Colonic mucosa (tissue), 4 donors: Measurements from ENCODE around the gene PDIA2. TPM values are rescaled to one million over a fixed set of nuclear protein-coding genes. Genes with fewer than 3 reads are reported as not detected.

Source experiments
- DNase-seq: peaks from one replicate; pipeline ENCODE4 v3.0.0-alpha.2; 2020
- H3K27ac ChIP-seq: fragments of 200-600 bp; one replicate; pipeline ENCODE4 v1.8.0; 2021
- H3K27me3 ChIP-seq: fragments of 200-600 bp; one replicate; pipeline ENCODE4 v1.8.0; 2021
- H3K36me3 ChIP-seq: fragments of 200-600 bp; one replicate; pipeline ENCODE4 v1.8.0; 2021
- H3K4me1 ChIP-seq: fragments of 200-600 bp; one replicate; pipeline ENCODE4 v1.8.0; 2021; ENCODE audit warnings: mild to moderate bottlenecking
- H3K4me3 ChIP-seq: fragments of 200-600 bp; one replicate; pipeline ENCODE4 v1.8.0; 2021
- H3K9ac ChIP-seq, 2 donors: one replicate each; pipeline ENCODE4 v1.7.0; 2013; ENCODE audit warnings: control low read depth in 2 of 2, low read depth in 2 of 2, low read length in 2 of 2
- H3K9me3 ChIP-seq: fragments of 200-600 bp; one replicate; pipeline ENCODE4 v1.8.0; 2021
- CTCF ChIP-seq: fragments of 200-600 bp; IDR thresholded peaks from one replicate; pipeline ENCODE4 v1.8.0; 2022; ENCODE audit warnings: antibody characterized with exemption, mild to moderate bottlenecking
- intact Hi-C: fragments of 100-400 bp; cut with DNase I; formaldehyde crosslinking; loops from one replicate; pipeline ENCODE4 v1.14.1; 2022
- total RNA-seq, 2 donors: library from RNA; stranded (reverse); fragmentation: NEBNext Ultra II Directional in 1 of 2; extraction: Animal tissue kit (Norgen Biotek cat#: 25700) in 1 of 2; gene quantifications; one replicate each; pipeline ENCODE4 v1.2.1, GENCODE V29; 2021
- donor health status: healthy.
- donor health status: DM: no; HTN: no; CAD: no.
- donor health status: DM: no; HTN: no; CAD: no.

The PDIA2 gene
- 1 to 10 TPM; 1.4 to 2.6 TPM for total RNA-seq

- TF ChIP-seq CTCF = no peak
- DNase-seq = no peak
- Histone ChIP-seq H3K9ac (no peak within 1 kb of the TSS), H3K4me1 (no peaks in the 10 kb centered on the region), H3K4me3 (no peak within 1 kb of the TSS), H3K36me3 (no peaks in the 10 kb centered on the region), H3K9me3 (no peaks in the 10 kb centered on the region), H3K27ac (no peak within 1 kb of the TSS), H3K27me3 (peaks cover 32% of the 10 kb centered on the region)
- intact Hi-C loops = no loop called here
Measured at GRCh38 chr16:283033-283805, at the start of gene PDIA2. Gene PDIA2, plus strand, starts transcription at chr16:283164. Its CDS starts 6 bp downstream, at chr16:283170.

- Histone ChIP-seq H3K36me3 (no peaks in the 10 kb centered on the region), H3K4me3 (peak within 1 kb of the TSS; percentile 88), H3K9me3 (no peaks in the 10 kb centered on the region), H3K27ac (peak within 1 kb of the TSS; percentile 97), H3K9ac (peak within 1 kb of the TSS; percentile 96 to 99), H3K27me3 (no peaks in the 10 kb centered on the region), H3K4me1 (peaks cover 3% of the 10 kb centered on the region)
- DNase-seq = peak; percentile 95
- TF ChIP-seq CTCF = peak; percentile 28
- intact Hi-C loops = no loop called here
Measured at GRCh38 chr16:234468-235305, 48.3 kb upstream of the PDIA2 start, which contains the start of gene FAM234A. Gene FAM234A, plus strand, starts transcription at chr16:234821. Its CDS starts 19,593 bp downstream, at chr16:254414.

GRCh38 chr16:239948-240277 lies 43.1 kb upstream of the PDIA2 start:
- intact Hi-C loops = no loop called here
- Histone ChIP-seq H3K9ac (no peak overlapping the region), H3K4me1 (peaks cover 6% of the 10 kb centered on the region), H3K27me3 (no peaks in the 10 kb centered on the region), H3K4me3 (no peak overlapping the region), H3K9me3 (no peaks in the 10 kb centered on the region), H3K27ac (no peak overlapping the region), H3K36me3 (no peaks in the 10 kb centered on the region)
- DNase-seq = no peak
- no peak for TF ChIP-seq CTCF

- no peak overlapping the region for H3K9ac ChIP-seq
- H3K9me3 ChIP-seq = no peaks in the 10 kb centered on the region
- TF ChIP-seq CTCF = no peak
- no peak for DNase-seq
- H3K27ac ChIP-seq = no peak overlapping the region
- H3K4me1 ChIP-seq = peaks cover 6% of the 10 kb centered on the region
- no peaks in the 10 kb centered on the region for H3K27me3 ChIP-seq
- no peaks in the 10 kb centered on the region for H3K36me3 ChIP-seq
- H3K4me3 ChIP-seq = no peak overlapping the region
- intact Hi-C loops = no loop called here
Measured at GRCh38 chr16:240559-240958, 42.4 kb upstream of the PDIA2 start.

GRCh38 chr16:242281-242680 lies 40.7 kb upstream of the PDIA2 start:
- no peak for DNase-seq
- no peaks in the 10 kb centered on the region for H3K9me3 ChIP-seq
- H3K27ac ChIP-seq = no peak overlapping the region
- intact Hi-C loops = no loop called here
- no peaks in the 10 kb centered on the region for H3K36me3 ChIP-seq
- H3K9ac ChIP-seq = no peak overlapping the region
- no peak for TF ChIP-seq CTCF
- no peak overlapping the region for H3K4me3 ChIP-seq
- no peaks in the 10 kb centered on the region for H3K27me3 ChIP-seq
- H3K4me1 ChIP-seq = peaks cover 2% of the 10 kb centered on the region
